Activated CD4-positive, alpha-beta T cell treated with anti-CD3 and anti-CD28 coated beads, Interleukin-2, Interleukin-6, amounts not matched to agents 100 ng/mL and 50 ng/mL, durations not matched to agents 16 hours and 8 hours (primary cell): ENCODE measurements around the gene ADAM22.

Experiments
- DNase-seq: peaks from one replicate; pipeline ENCODE4 v3.0.0-alpha.2; 2020

Gene ADAM22

GRCh38 chr7:88223265-88223664 is 289.2 kb downstream of the ADAM22 start:
- no peak for DNase-seq

GRCh38 chr7:88224601-88225275 is 290.7 kb downstream of the ADAM22 start:
- no peak for DNase-seq

- DNase-seq: no peak
These were observed 292.1 kb downstream of the ADAM22 start for GRCh38 chr7:88226201-88226600.

- DNase-seq: no peak
These were observed 292.9 kb downstream of the ADAM22 start for GRCh38 chr7:88226886-88227516.

- no peak for DNase-seq
These were observed 295.4 kb downstream of the ADAM22 start for GRCh38 chr7:88229302-88229995.

- DNase-seq: no peak
These were observed 296.6 kb downstream of the ADAM22 start for GRCh38 chr7:88230646-88231045.

- no peak for DNase-seq
These were observed 299.8 kb downstream of the ADAM22 start for GRCh38 chr7:88233828-88234227.

GRCh38 chr7:88239852-88240251 is 305.8 kb downstream of the ADAM22 start:
- no peak for DNase-seq

GRCh38 chr7:88243345-88243909 is 309.4 kb downstream of the ADAM22 start:
- DNase-seq: peak; percentile 25

GRCh38 chr7:88244258-88244657 is 310.2 kb downstream of the ADAM22 start:
- no peak for DNase-seq
